OCI-LY3 (cell line): ENCODE data around the gene PLP2.

Source experiments
- CTCF ChIP-seq: fragments of 200-600, 300-600 bp; sonication (generic); IDR thresholded peaks from 2 replicates; pipeline ENCODE4 v1.5.1; 2014; ENCODE audit warnings: antibody characterized with exemption, low read length, low read depth
- EZH2phosphoT487 ChIP-seq: fragments of 200-600 bp; shearing (Covaris generic); IDR thresholded peaks from 2 replicates; pipeline ENCODE4 v1.6.1; 2018; ENCODE audit warnings: antibody characterized with exemption, mixed run types, low read depth

- no peak for TF ChIP-seq CTCF
- TF ChIP-seq EZH2phosphoT487: no peak
Measured at GRCh38 chrX:49160908-49161307, 10.8 kb upstream of the PLP2 start.
